AG04449 (cell line): Measurements from ENCODE around the gene LARP4.
A peak's percentile ranks its signal among the peaks of the same experiment; 100 is the strongest.
"Not testable (repeated sequence)": the region's sequence is repeated elsewhere in the genome, so short reads cannot be mapped to it uniquely, and the experiment has no call there.

ENCODE experiments used
- CTCF ChIA-PET: fragments of 350-600 bp; formaldehyde crosslinking; extraction: SDS; loops from one replicate; lab custom pipeline; 2021; ENCODE audit warnings: antibody characterized with exemption; lab: Yijun Ruan, JAX
- POLR2A ChIA-PET: fragments of 400-600, 350-600 bp; formaldehyde crosslinking; extraction: SDS; loops from one replicate; lab custom pipeline; 2020; ENCODE audit warnings: antibody characterized with exemption, inconsistent platforms; lab: Yijun Ruan, JAX
- DNase-seq: peaks from one replicate; pipeline ENCODE4 v3.0.0-alpha.2; 2010; ENCODE audit warnings: low read depth, low spot score
- H3K4me3 ChIP-seq: 2 replicates; pipeline ENCODE4 v1.5.1; 2011; ENCODE audit warnings: low read depth, mild to moderate bottlenecking, control low read depth, low read length
- TF ChIP-seq, protein P1 (sequence below): IDR thresholded peaks from one replicate; pipeline ENCODE4 v1.5.1; 2011; ENCODE audit warnings: mild to moderate bottlenecking, moderate library complexity, low read length, control low read depth, inconsistent platforms; ENCODE audit not compliant: insufficient read depth; ENCODE audit errors: missing control alignments

LARP4 gene

GRCh38 chr12:50403001-50403440, 2.3 kb downstream of the LARP4 start:
- TF ChIP-seq, protein P1, sequence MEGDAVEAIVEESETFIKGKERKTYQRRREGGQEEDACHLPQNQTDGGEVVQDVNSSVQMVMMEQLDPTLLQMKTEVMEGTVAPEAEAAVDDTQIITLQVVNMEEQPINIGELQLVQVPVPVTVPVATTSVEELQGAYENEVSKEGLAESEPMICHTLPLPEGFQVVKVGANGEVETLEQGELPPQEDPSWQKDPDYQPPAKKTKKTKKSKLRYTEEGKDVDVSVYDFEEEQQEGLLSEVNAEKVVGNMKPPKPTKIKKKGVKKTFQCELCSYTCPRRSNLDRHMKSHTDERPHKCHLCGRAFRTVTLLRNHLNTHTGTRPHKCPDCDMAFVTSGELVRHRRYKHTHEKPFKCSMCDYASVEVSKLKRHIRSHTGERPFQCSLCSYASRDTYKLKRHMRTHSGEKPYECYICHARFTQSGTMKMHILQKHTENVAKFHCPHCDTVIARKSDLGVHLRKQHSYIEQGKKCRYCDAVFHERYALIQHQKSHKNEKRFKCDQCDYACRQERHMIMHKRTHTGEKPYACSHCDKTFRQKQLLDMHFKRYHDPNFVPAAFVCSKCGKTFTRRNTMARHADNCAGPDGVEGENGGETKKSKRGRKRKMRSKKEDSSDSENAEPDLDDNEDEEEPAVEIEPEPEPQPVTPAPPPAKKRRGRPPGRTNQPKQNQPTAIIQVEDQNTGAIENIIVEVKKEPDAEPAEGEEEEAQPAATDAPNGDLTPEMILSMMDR = no peak
- peak overlapping the region; percentile 91 for H3K4me3 ChIP-seq
- CTCF ChIA-PET = interaction anchor here (1.0 kb wide), 2 partner anchors 15 to 315 kb away, joined by 3 read pairs; no protein-coding TSS in a partner anchor
- POLR2A ChIA-PET = interaction anchor here (0.7 kb wide), 1 partner anchor 218 kb away, joined by 3 read pairs; no protein-coding TSS in a partner anchor
- no peak for DNase-seq

DNA sequence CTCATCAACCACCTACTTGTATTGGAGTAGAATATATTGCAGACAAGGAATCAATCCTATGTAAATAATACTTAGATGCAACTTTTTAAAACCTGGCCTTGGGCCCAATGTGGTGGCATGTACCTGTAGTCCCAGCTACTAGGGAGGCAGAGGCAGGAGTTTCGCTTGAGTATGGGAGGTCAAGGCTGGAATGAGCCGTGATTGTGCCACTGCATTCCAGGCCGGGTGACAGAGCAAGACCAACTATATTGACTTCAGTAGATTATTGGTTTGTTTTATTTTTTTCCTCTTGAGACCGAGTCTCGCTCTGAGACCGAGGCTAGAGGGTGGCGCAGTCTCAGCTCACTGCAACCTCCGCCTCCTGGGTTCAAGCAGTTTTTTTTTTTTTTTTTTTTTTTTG, 3.6 kb downstream of the LARP4 start:
- H3K4me3 ChIP-seq = no peak overlapping the region
- DNase-seq = no peak
- ChIA-PET CTCF (no interaction called here), POLR2A (no interaction called here)
- TF ChIP-seq, protein P1 = no peak

DNA sequence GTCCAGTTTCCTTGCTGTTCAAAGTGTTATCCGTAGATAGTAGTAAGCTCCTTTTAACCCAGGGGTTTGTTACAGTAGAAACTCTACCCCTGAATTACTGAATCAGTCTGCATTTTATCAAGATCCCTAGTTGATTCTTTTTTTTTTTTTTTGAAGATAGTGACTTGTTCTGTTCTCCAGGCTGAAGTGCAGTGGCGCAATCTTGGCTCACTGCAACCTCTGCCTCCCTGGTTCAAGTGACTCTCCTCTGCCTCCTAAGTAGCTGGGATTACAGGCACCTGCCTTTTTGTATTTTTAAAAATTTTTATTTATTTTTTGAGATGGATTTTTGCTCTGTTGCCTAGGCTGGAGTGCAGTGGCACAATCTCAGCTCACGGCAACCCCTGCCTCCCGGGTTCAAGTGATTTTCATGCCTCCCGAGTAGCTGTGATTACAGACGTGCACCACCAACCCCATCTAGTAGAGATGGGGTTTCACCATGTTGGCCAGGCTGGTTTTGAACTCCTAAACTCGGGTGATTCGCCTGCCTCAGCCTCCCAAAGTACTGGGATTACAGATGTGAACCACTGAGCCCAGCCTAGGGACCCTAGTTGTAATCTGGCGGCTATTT, 10.5 kb downstream of the LARP4 start:
- ChIA-PET CTCF (interaction anchor here (0.7 to 1.0 kb wide), 3 partner anchors 15 to 199 kb away, joined by 3 read pairs; no protein-coding TSS in a partner anchor), POLR2A (no interaction called here)
- DNase-seq = no peak
- no peak overlapping the region for H3K4me3 ChIP-seq
- TF ChIP-seq, protein P1 = no peak

DNA sequence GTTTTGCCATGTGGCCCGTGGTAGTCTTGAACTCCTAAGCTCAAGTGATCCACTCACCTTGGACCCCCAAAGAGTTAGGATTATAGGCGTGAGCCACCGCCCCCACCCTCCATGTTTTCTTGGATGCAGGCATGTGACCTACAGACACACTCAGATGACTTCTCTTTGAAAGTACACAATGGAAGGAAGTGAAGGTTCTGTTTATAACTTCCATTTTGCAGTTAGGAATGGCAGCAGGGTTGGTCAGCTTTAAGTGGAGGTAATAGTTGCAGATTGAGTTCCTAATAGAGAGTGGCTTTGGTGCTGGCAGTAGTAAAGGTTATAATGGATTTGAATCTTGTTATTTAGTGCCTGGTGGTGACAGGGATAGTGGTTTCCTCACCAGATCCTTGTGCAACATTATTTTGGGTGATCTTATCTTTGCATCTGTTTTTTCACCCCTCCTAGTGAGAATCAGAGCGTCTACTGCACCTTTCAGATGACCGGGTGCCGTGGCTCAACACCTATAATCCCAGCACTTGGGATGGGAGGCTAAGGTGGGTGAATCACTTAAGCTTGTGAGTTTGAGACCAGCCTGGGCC, 15.3 kb downstream of the LARP4 start:
- TF ChIP-seq, protein P1 = no peak
- no peak overlapping the region for H3K4me3 ChIP-seq
- ChIA-PET CTCF (no interaction called here), POLR2A (no interaction called here)
- no peak for DNase-seq

GRCh38 chr12:50419112-50419909, 18.6 kb downstream of the LARP4 start:
- CTCF ChIA-PET = interaction anchor here (1.0 kb wide), 1 partner anchor 17 kb away, joined by 3 read pairs; no protein-coding TSS in a partner anchor
- POLR2A ChIA-PET = no interaction called here
- TF ChIP-seq, protein P1 = no peak
- no peak overlapping the region for H3K4me3 ChIP-seq
- DNase-seq = no peak

- DNase-seq, CTCF ChIA-PET, POLR2A ChIA-PET: not testable (repeated sequence)
Measured at GRCh38 chr12:50422855-50423254, 22.2 kb downstream of the LARP4 start.

DNA sequence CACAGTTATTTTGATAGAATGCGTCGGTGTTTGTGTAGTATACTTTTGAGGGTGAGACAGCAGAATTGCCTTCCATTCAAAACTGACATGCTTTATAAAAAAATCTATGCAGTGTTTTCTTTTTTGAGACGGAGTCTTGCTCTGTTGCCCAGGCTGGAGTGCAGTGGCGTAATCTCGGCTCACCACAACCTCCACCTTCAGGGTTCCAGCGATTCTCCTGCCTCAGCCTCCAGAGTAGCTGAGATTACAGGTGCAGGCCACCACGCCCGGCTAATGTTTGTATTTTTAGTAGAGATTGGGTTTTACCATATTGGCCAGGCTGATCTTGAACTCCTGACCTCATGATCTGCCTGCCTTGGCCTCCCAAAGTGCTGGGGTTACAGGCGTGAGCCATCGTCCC, 22.7 kb downstream of the LARP4 start:
- DNase-seq, CTCF ChIA-PET, H3K4me3 ChIP-seq, POLR2A ChIA-PET: not testable (repeated sequence)

More at GRCh38 chr12:50422855-50423254, 22.2 kb downstream of the LARP4 start:
- not testable (repeated sequence) for H3K4me3 ChIP-seq
